Measurements from ENCODE around the gene KLF5. TPM values are rescaled to one million over a fixed set of nuclear protein-coding genes. Genes with fewer than 3 reads are reported as not detected.

Gene KLF5
- total and polyA plus RNA-seq, 2 experiments from 2014 or later = 1.5 to 1.8 TPM

DNA sequence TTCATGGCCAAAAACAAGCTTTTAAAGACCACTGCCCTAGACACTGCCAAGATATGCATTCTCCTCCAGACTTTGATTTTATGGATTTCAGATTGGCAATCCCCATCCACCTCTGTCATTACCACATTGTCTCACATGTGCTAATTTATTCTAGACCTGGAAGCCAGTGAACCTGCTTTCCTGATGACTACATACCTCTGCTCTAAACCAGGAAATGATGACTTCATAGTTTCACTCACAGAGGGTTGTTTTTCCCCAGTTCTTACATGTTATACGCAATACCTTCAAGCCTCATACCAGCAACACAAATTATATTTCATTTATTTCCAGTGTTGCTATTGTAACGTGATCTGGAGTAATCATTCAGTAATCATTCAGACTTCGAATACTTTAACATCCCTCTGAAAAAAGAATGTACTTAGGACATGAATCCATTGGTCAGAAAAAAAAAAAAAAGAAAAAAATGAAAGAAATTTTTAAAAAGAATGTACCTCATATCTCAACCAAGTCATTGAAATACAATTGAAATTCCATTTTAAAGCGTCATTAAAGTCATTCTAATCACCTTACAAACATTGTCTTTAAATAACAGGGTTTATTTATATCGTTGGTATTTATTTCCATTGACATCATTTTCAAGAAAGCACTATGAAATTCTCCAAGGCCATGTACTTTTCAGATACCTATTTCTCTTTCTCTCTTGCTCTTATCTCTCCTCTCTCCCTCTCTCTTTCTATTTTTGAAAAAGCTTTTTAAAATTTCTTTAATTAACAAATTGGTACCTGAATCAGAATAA, 33.4 kb upstream of the KLF5 start:
- DNase-seq (ENCODE audit: low spot score) (no peak), ATAC-seq (no peak)
- Histone ChIP-seq H3K4me2 (no peak overlapping the region), H3K27ac (ENCODE audit: low read depth) (no peak overlapping the region), H3K36me3 (ENCODE audit: insufficient read depth) (no peaks in the 10 kb centered on the region), H4K20me1 (replicated peaks; ENCODE audit: insufficient read depth) (no peaks in the 10 kb centered on the region), H2AFZ (no peak overlapping the region), H3K79me2 (replicated peaks; ENCODE audit: insufficient read depth) (no peaks in the 10 kb centered on the region), H3K9me2 (ENCODE audit: insufficient read depth) (no peaks in the 10 kb centered on the region), H3K4me1 (ENCODE audit: insufficient read depth) (no peaks in the 10 kb centered on the region), H3K4me3 (no peak overlapping the region), H3F3A (replicated peaks; ENCODE audit: low read depth) (no peaks in the 10 kb centered on the region), H3K27me3 (ENCODE audit: insufficient read depth) (no peaks in the 10 kb centered on the region)
- H3K36me3 Mint-ChIP-seq (ENCODE audit: low read depth) = no peaks in the 10 kb centered on the region
- H3K4me1 Mint-ChIP-seq = no peaks in the 10 kb centered on the region
- H3K27me3 Mint-ChIP-seq (ENCODE audit: insufficient read depth, low read depth, poor library complexity) = peaks cover 2% of the 10 kb centered on the region
- H3K27ac Mint-ChIP-seq = no peak overlapping the region
- TF ChIP-seq CREB1 (CRISPR knock-in tag; IDR thresholded peaks at IDR 0.05; ENCODE audit: low read depth) (no peak), EZH2phosphoT487 (IDR thresholded peaks at IDR 0.05; ENCODE audit: unreplicated experiment) (no peak)
- TF ChIP-seq, protein P1, sequence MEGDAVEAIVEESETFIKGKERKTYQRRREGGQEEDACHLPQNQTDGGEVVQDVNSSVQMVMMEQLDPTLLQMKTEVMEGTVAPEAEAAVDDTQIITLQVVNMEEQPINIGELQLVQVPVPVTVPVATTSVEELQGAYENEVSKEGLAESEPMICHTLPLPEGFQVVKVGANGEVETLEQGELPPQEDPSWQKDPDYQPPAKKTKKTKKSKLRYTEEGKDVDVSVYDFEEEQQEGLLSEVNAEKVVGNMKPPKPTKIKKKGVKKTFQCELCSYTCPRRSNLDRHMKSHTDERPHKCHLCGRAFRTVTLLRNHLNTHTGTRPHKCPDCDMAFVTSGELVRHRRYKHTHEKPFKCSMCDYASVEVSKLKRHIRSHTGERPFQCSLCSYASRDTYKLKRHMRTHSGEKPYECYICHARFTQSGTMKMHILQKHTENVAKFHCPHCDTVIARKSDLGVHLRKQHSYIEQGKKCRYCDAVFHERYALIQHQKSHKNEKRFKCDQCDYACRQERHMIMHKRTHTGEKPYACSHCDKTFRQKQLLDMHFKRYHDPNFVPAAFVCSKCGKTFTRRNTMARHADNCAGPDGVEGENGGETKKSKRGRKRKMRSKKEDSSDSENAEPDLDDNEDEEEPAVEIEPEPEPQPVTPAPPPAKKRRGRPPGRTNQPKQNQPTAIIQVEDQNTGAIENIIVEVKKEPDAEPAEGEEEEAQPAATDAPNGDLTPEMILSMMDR (conservative IDR thresholded peaks at IDR 0.05; ENCODE audit: low read depth in 2 of 2) = no peak
- TF ChIP-seq, protein P2, sequence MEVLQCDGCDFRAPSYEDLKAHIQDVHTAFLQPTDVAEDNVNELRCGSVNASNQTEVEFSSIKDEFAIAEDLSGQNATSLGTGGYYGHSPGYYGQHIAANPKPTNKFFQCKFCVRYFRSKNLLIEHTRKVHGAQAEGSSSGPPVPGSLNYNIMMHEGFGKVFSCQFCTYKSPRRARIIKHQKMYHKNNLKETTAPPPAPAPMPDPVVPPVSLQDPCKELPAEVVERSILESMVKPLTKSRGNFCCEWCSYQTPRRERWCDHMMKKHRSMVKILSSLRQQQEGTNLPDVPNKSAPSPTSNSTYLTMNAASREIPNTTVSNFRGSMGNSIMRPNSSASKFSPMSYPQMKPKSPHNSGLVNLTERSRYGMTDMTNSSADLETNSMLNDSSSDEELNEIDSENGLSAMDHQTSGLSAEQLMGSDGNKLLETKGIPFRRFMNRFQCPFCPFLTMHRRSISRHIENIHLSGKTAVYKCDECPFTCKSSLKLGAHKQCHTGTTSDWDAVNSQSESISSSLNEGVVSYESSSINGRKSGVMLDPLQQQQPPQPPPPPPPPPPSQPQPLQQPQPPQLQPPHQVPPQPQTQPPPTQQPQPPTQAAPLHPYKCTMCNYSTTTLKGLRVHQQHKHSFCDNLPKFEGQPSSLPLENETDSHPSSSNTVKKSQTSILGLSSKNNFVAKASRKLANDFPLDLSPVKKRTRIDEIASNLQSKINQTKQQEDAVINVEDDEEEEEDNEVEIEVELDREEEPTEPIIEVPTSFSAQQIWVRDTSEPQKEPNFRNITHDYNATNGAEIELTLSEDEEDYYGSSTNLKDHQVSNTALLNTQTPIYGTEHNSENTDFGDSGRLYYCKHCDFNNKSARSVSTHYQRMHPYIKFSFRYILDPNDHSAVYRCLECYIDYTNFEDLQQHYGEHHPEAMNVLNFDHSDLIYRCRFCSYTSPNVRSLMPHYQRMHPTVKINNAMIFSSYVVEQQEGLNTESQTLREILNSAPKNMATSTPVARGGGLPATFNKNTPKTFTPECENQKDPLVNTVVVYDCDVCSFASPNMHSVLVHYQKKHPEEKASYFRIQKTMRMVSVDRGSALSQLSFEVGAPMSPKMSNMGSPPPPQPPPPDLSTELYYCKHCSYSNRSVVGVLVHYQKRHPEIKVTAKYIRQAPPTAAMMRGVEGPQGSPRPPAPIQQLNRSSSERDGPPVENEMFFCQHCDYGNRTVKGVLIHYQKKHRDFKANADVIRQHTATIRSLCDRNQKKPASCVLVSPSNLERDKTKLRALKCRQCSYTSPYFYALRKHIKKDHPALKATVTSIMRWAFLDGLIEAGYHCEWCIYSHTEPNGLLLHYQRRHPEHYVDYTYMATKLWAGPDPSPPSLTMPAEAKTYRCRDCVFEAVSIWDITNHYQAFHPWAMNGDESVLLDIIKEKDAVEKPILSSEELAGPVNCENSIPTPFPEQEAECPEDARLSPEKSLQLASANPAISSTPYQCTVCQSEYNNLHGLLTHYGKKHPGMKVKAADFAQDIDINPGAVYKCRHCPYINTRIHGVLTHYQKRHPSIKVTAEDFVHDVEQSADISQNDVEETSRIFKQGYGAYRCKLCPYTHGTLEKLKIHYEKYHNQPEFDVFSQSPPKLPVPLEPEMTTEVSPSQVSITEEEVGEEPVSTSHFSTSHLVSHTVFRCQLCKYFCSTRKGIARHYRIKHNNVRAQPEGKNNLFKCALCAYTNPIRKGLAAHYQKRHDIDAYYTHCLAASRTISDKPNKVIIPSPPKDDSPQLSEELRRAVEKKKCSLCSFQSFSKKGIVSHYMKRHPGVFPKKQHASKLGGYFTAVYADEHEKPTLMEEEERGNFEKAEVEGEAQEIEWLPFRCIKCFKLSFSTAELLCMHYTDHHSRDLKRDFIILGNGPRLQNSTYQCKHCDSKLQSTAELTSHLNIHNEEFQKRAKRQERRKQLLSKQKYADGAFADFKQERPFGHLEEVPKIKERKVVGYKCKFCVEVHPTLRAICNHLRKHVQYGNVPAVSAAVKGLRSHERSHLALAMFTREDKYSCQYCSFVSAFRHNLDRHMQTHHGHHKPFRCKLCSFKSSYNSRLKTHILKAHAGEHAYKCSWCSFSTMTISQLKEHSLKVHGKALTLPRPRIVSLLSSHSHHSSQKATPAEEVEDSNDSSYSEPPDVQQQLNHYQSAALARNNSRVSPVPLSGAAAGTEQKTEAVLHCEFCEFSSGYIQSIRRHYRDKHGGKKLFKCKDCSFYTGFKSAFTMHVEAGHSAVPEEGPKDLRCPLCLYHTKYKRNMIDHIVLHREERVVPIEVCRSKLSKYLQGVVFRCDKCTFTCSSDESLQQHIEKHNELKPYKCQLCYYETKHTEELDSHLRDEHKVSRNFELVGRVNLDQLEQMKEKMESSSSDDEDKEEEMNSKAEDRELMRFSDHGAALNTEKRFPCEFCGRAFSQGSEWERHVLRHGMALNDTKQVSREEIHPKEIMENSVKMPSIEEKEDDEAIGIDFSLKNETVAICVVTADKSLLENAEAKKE (CRISPR knock-in tag; IDR thresholded peaks at IDR 0.05) = no peak
- TF ChIP-seq, protein P3, sequence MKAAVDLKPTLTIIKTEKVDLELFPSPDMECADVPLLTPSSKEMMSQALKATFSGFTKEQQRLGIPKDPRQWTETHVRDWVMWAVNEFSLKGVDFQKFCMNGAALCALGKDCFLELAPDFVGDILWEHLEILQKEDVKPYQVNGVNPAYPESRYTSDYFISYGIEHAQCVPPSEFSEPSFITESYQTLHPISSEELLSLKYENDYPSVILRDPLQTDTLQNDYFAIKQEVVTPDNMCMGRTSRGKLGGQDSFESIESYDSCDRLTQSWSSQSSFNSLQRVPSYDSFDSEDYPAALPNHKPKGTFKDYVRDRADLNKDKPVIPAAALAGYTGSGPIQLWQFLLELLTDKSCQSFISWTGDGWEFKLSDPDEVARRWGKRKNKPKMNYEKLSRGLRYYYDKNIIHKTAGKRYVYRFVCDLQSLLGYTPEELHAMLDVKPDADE (IDR thresholded peaks at IDR 0.05) = no peak
- TF ChIP-seq, protein P4, sequence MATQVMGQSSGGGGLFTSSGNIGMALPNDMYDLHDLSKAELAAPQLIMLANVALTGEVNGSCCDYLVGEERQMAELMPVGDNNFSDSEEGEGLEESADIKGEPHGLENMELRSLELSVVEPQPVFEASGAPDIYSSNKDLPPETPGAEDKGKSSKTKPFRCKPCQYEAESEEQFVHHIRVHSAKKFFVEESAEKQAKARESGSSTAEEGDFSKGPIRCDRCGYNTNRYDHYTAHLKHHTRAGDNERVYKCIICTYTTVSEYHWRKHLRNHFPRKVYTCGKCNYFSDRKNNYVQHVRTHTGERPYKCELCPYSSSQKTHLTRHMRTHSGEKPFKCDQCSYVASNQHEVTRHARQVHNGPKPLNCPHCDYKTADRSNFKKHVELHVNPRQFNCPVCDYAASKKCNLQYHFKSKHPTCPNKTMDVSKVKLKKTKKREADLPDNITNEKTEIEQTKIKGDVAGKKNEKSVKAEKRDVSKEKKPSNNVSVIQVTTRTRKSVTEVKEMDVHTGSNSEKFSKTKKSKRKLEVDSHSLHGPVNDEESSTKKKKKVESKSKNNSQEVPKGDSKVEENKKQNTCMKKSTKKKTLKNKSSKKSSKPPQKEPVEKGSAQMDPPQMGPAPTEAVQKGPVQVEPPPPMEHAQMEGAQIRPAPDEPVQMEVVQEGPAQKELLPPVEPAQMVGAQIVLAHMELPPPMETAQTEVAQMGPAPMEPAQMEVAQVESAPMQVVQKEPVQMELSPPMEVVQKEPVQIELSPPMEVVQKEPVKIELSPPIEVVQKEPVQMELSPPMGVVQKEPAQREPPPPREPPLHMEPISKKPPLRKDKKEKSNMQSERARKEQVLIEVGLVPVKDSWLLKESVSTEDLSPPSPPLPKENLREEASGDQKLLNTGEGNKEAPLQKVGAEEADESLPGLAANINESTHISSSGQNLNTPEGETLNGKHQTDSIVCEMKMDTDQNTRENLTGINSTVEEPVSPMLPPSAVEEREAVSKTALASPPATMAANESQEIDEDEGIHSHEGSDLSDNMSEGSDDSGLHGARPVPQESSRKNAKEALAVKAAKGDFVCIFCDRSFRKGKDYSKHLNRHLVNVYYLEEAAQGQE (IDR thresholded peaks at IDR 0.05; ENCODE audit: unreplicated experiment) = no peak
- no peaks in the 10 kb centered on the region for H3K9me3 Mint-ChIP-seq
- H3K4me3 Mint-ChIP-seq = no peak overlapping the region
